ENCODE measurements around the gene CAMK1D. TPM values are rescaled to one million over a fixed set of nuclear protein-coding genes. Genes with fewer than 3 reads are reported as not detected.

CAMK1D gene
- polyA plus RNA-seq, 1 of the 3 experiments (the other 2 are of a cell fraction) = 4.1 TPM

- no peaks in the 10 kb centered on the region for H3K36me3 ChIP-seq (replicated peaks in 1 of 2; ENCODE audit: control insufficient read depth in 1 of 2, insufficient read depth in 2 of 2, low read length in 1 of 2)
- H3K4me1 ChIP-seq (ENCODE audit: control insufficient read depth in 1 of 2, insufficient read depth in 2 of 2, low read depth in 1 of 2, low read length in 1 of 2) = peaks cover 8 to 21% of the 10 kb centered on the region in 2 experiments; a peak in 2 of 4 replicates
- no peak overlapping the region for H2AFZ ChIP-seq (ENCODE audit: low read depth)
- no peak overlapping the region for H3K9ac ChIP-seq
- no peak overlapping the region for H3K4me3 ChIP-seq (ENCODE audit: low read depth in 2 of 2, low read length in 1 of 2)
- no peak overlapping the region for H3K4me2 ChIP-seq
- 86% methylated on average over 7 of the region's 7 CpGs for WGBS (ENCODE audit: low lambda C conversion rate)
- H4K20me1 ChIP-seq (ENCODE audit: insufficient read depth) = no peaks in the 10 kb centered on the region
- H3F3A ChIP-seq (replicated peaks; ENCODE audit: insufficient read depth) = peaks cover 7% of the 10 kb centered on the region
- no peak for DNase-seq
- H3K79me2 ChIP-seq (ENCODE audit: insufficient read depth) = no peaks in the 10 kb centered on the region
- H3K27ac ChIP-seq (ENCODE audit: low read depth in 2 of 2, low read length in 1 of 2) = 0 out of 4 replicates have a peak overlapping the region, but pooled peaks of 1 of the 2 experiments have one; percentile 38
- CTCF ChIA-PET = no interaction called here
- POLR2A ChIA-PET = no interaction called here
- H3K9me2 ChIP-seq = no peaks in the 10 kb centered on the region
- H3K27me3 ChIP-seq (ENCODE audit: insufficient read depth) = no peaks in the 10 kb centered on the region
- no peaks in the 10 kb centered on the region for H3K9me3 ChIP-seq
- TF ChIP-seq MXI1 (IDR thresholded peaks at IDR 0.05; ENCODE audit: low read depth, low read length) (no peak), FOSL2 (IDR thresholded peaks at IDR 0.05; ENCODE audit: borderline replicate concordance, low read depth) (no peak), CTCF (IDR thresholded peaks at IDR 0.05) (no peak), MAX (IDR thresholded peaks at IDR 0.05; ENCODE audit: low read depth) (no peak), SIN3A (IDR thresholded peaks at IDR 0.05; ENCODE audit: borderline replicate concordance, low read depth, low read length) (no peak), PBX3 (IDR thresholded peaks at IDR 0.05) (no peak), MEF2A (IDR thresholded peaks at IDR 0.05; ENCODE audit: borderline replicate concordance, low read depth) (no peak), EP300 (IDR thresholded peaks at IDR 0.05; ENCODE audit: borderline replicate concordance in 1 of 2, low read depth in 1 of 2, low read length in 1 of 2) (no peak), FOXJ3 (CRISPR knock-in tag; IDR thresholded peaks at IDR 0.05) (no peak), TEAD4 (IDR thresholded peaks at IDR 0.05; ENCODE audit: borderline replicate concordance, insufficient read depth) (no peak), USF2 (IDR thresholded peaks at IDR 0.05; ENCODE audit: borderline replicate concordance, low read depth, low read length) (no peak), TCF12 (IDR thresholded peaks at IDR 0.05) (no peak), RXRA (IDR thresholded peaks at IDR 0.05; ENCODE audit: borderline replicate concordance, low read depth) (no peak)
Observed at GRCh38 chr10:12539350-12540164, 190.2 kb downstream of the CAMK1D start.

All from SK-N-SH (cell line).